ENCODE results near the gene DYNC1H1.

DYNC1H1 gene

GRCh38 chr14:102035914-102036313, 71.5 kb downstream of the DYNC1H1 start:
- no peak for DNase-seq (ENCODE audit: low read depth in 3 of 3)

- DNase-seq (ENCODE audit: low read depth in 3 of 3): no peak
Observed at GRCh38 chr14:102037686-102038085, 73.3 kb downstream of the DYNC1H1 start.

- no peak for DNase-seq (ENCODE audit: low read depth in 3 of 3)
Observed at GRCh38 chr14:102039157-102039556, 74.8 kb downstream of the DYNC1H1 start.

GRCh38 chr14:102040153-102040552, 75.8 kb downstream of the DYNC1H1 start:
- no peak for DNase-seq (ENCODE audit: low read depth in 3 of 3)

GRCh38 chr14:102042699-102043098, 78.3 kb downstream of the DYNC1H1 start:
- DNase-seq (ENCODE audit: low read depth in 3 of 3): no peak

GRCh38 chr14:102043251-102044025, 79.1 kb downstream of the DYNC1H1 start:
- no peak for DNase-seq (ENCODE audit: low read depth in 3 of 3)

GRCh38 chr14:102044566-102044965, 80.2 kb downstream of the DYNC1H1 start:
- DNase-seq (ENCODE audit: low read depth in 3 of 3): no peak

- DNase-seq (ENCODE audit: low read depth in 3 of 3): no peak
Observed at GRCh38 chr14:102046337-102047278, 82.2 kb downstream of the DYNC1H1 start.

- DNase-seq (ENCODE audit: low read depth in 3 of 3): no peak
Observed at GRCh38 chr14:102047808-102048540, 83.6 kb downstream of the DYNC1H1 start.

- DNase-seq (ENCODE audit: low read depth in 3 of 3): no peak
Observed at GRCh38 chr14:102049258-102050025, 85.1 kb downstream of the DYNC1H1 start.

- no peak for DNase-seq (ENCODE audit: low read depth in 3 of 3)
Observed at GRCh38 chr14:102050026-102050405, 85.6 kb downstream of the DYNC1H1 start.

- no peak for DNase-seq (ENCODE audit: low read depth in 3 of 3)
Observed at GRCh38 chr14:102050625-102051024, 86.3 kb downstream of the DYNC1H1 start.

GRCh38 chr14:102052522-102052921, 88.1 kb downstream of the DYNC1H1 start:
- DNase-seq (ENCODE audit: low read depth in 3 of 3): no peak

GRCh38 chr14:102055181-102055901, 91.0 kb downstream of the DYNC1H1 start:
- no peak for DNase-seq (ENCODE audit: low read depth in 3 of 3)

GRCh38 chr14:102056694-102057442, 92.5 kb downstream of the DYNC1H1 start:
- DNase-seq (ENCODE audit: low read depth in 3 of 3): no peak

GRCh38 chr14:102057480-102058114, 93.2 kb downstream of the DYNC1H1 start:
- no peak for DNase-seq (ENCODE audit: low read depth in 3 of 3)

GRCh38 chr14:102058146-102058545, 93.8 kb downstream of the DYNC1H1 start:
- DNase-seq (ENCODE audit: low read depth in 3 of 3): no peak

GRCh38 chr14:102058961-102059360, 94.6 kb downstream of the DYNC1H1 start:
- no peak for DNase-seq (ENCODE audit: low read depth in 3 of 3)

GRCh38 chr14:102063109-102063807, 98.9 kb downstream of the DYNC1H1 start:
- peak; percentile 40 to 55 (median 43) for DNase-seq (ENCODE audit: low read depth in 3 of 3)

All from stimulated activated CD4-positive, alpha-beta T cell treated with anti-CD3 and anti-CD28 coated beads, TNF-alpha, amount 100 ng/mL, for 48 hours (primary cell).